ENCODE measurements around the gene B4GAT1. TPM values are rescaled to one million over a fixed set of nuclear protein-coding genes. Genes with fewer than 3 reads are reported as not detected.

Gene B4GAT1
- total and polyA plus RNA-seq, 9 of the 15 experiments (the other 6 are each of a cell fraction or from before 2014, with no cell fraction given), result 0.86 to 9.5 (median 3.8) TPM

DNA sequence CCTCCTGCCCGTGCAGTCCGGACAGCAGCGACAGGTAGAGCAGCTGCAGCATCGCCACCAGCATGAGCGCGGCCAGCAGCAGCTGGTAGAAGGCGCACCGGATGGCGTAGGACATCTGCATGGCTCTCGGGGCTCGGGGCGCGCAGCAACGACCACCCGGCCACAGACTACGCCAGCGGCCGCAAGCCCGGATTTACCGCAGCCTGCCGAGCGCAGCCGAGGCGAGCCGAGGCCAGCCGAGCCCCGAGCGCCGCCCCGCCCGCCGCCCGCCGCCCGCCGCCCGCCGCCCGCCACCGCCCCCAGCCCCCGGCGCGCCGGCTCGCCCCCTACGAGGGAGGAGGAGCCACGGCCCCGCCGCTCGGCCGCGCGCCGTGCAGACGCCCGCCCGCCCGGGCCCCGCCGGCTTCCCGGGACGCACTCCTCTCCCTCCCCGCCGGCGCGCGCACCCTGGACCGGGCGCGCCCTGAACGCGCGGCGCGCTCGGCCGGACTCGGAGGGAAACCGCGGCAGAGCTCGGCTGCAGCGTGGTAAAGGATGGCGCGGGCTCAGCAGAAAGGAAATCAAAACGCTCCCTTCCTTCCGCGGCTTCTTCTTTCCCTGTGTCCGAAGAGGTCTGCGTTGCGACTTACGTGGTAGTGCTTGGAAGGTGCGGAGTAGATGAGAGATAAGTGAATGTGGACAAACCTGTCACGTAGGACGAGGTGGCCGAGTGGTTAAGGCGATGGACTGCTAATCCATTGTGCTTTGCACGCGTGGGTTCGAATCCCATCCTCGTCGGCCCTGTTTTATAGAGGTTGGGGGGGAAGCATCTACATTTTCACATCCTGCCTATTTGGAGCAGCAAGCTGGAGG is at the start of gene B4GAT1 (continued):
- TF ChIP-seq FOXA1 (IDR thresholded peaks at IDR 0.05; ENCODE audit: borderline replicate concordance), result no peak
- TF ChIP-seq, protein P1, sequence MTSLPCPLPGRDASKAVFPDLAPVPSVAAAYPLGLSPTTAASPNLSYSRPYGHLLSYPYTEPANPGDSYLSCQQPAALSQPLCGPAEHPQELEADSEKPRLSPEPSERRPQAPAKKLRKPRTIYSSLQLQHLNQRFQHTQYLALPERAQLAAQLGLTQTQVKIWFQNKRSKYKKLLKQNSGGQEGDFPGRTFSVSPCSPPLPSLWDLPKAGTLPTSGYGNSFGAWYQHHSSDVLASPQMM (CRISPR knock-in tag; IDR thresholded peaks at IDR 0.05), result no peak
- no peak for TF ChIP-seq CCAR2 (IDR thresholded peaks at IDR 0.05; ENCODE audit: low read depth, low read length)
- TF ChIP-seq ZNF347 (CRISPR knock-in tag; IDR thresholded peaks at IDR 0.05; ENCODE audit: low read depth), result no peak
- TF ChIP-seq KDM2B (CRISPR knock-in tag; IDR thresholded peaks at IDR 0.05), result 0 out of 2 replicates have a peak, but pooled peaks have one; percentile 76
- no peak for TF ChIP-seq FOXP1 (CRISPR knock-in tag; IDR thresholded peaks at IDR 0.05)
- peak; percentile 26 for TF ChIP-seq ZFP36 (IDR thresholded peaks at IDR 0.05; ENCODE audit: low read depth, low read length, partially characterized antibody)
- TF ChIP-seq HNRNPL (IDR thresholded peaks at IDR 0.05; ENCODE audit: low read depth, low read length), result no peak
- TF ChIP-seq ZC3H8 (IDR thresholded peaks at IDR 0.05), result no peak
- peak; percentile 51; the same call in 1 of the 2 replicates for TF ChIP-seq SUPT5H (IDR thresholded peaks at IDR 0.05)
- no peak for TF ChIP-seq CC2D1A (IDR thresholded peaks at IDR 0.05)
- TF ChIP-seq, protein P2, sequence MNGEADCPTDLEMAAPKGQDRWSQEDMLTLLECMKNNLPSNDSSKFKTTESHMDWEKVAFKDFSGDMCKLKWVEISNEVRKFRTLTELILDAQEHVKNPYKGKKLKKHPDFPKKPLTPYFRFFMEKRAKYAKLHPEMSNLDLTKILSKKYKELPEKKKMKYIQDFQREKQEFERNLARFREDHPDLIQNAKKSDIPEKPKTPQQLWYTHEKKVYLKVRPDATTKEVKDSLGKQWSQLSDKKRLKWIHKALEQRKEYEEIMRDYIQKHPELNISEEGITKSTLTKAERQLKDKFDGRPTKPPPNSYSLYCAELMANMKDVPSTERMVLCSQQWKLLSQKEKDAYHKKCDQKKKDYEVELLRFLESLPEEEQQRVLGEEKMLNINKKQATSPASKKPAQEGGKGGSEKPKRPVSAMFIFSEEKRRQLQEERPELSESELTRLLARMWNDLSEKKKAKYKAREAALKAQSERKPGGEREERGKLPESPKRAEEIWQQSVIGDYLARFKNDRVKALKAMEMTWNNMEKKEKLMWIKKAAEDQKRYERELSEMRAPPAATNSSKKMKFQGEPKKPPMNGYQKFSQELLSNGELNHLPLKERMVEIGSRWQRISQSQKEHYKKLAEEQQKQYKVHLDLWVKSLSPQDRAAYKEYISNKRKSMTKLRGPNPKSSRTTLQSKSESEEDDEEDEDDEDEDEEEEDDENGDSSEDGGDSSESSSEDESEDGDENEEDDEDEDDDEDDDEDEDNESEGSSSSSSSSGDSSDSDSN (IDR thresholded peaks at IDR 0.05; ENCODE audit: borderline replicate concordance in 1 of 2, low read depth in 2 of 2, low read length in 2 of 2), result 0 out of 4 replicates have a peak, but pooled peaks of 1 of the 2 experiments have one; percentile 51
- TF ChIP-seq ZNF239 (CRISPR knock-in tag; IDR thresholded peaks at IDR 0.05), result no peak
- no peak for TF ChIP-seq ZNF316 (IDR thresholded peaks at IDR 0.05)
- no peak for TF ChIP-seq HNRNPH1 (optimal IDR thresholded peaks at IDR 0.05; ENCODE audit: low read depth, low read length)
- TF ChIP-seq MNT (conservative IDR thresholded peaks at IDR 0.05), result peak in 1 of 2 experiments; percentile 15; a peak in 1 of 4 replicates
- TF ChIP-seq ZNF217 (CRISPR knock-in tag; IDR thresholded peaks at IDR 0.05), result no peak
- TF ChIP-seq SLC30A9 (CRISPR knock-in tag; IDR thresholded peaks at IDR 0.05), result no peak
- TF ChIP-seq E2F8 (IDR thresholded peaks at IDR 0.05; ENCODE audit: low read depth, partially characterized antibody), result peak; percentile 76
- peak in 1 of 2 experiments; percentile 71; a peak in 1 of 4 replicates for TF ChIP-seq RCOR1 (IDR thresholded peaks at IDR 0.05; ENCODE audit: borderline replicate concordance in 1 of 2, low read depth in 2 of 2, low read length in 2 of 2)
